Cardiac muscle cell (in vitro differentiated cells and primary cell): Measurements from ENCODE around the gene KNCN. TPM values are rescaled to one million over a fixed set of nuclear protein-coding genes. Genes with fewer than 3 reads are reported as not detected.

Experiments
- DNase-seq, 2 donors: peaks; one replicate each; pipeline versions ENCODE4 v3.0.0 to v3.0.0-alpha.2; 2010 to 2017; ENCODE audit warnings: low read depth in 1 of 2, low spot score in 1 of 2
- H3K27ac ChIP-seq: fragments of 200-600 bp; sonication (generic); 2 replicates; pipeline ENCODE4 v1.5.1; 2016
- H3K27me3 ChIP-seq: fragments of 200-600 bp; sonication (generic); 2 replicates; pipeline ENCODE4 v1.6.0; 2016; ENCODE audit warnings: control low read depth
- H3K36me3 ChIP-seq: fragments of 200-600 bp; sonication (generic); 2 replicates; pipeline ENCODE4 v1.5.1; 2016; ENCODE audit warnings: control low read depth
- H3K4me1 ChIP-seq: fragments of 200-600 bp; sonication (generic); 2 replicates; pipeline ENCODE4 v1.8.1; 2017; ENCODE audit warnings: low read depth, mild to moderate bottlenecking, mixed run types
- H3K4me3 ChIP-seq: fragments of 200-600 bp; sonication (generic); 2 replicates; pipeline ENCODE4 v1.5.1; 2016; ENCODE audit warnings: mild to moderate bottlenecking
- H3K9me3 ChIP-seq: fragments of 200-600 bp; sonication (generic); 2 replicates; pipeline ENCODE4 v1.5.1; 2017; ENCODE audit warnings: low read depth, mild to moderate bottlenecking, control low read depth
- polyA plus RNA-seq: library from polyadenylated mRNA; unstranded; fragments of >200 nt; fragmentation: Nextera tagmentation; extraction: Ambion mirVana; gene quantifications from 2 replicates; pipeline ENCODE4 v1.2.1, GENCODE V29; 2016
- total RNA-seq: library from RNA; depleted of rRNA; stranded (reverse); fragments of >200 nt; gene quantifications from 2 replicates; pipeline ENCODE4 v1.2.3, GENCODE V29; 2016
- TF ChIP-seq, protein P1 (sequence below): IDR thresholded peaks from 2 replicates; pipeline ENCODE4 v1.5.1; 2012; ENCODE audit warnings: low read depth, mild to moderate bottlenecking, low read length

The KNCN gene
- total and polyA plus RNA-seq, 2 experiments from 2014 or later = not detected

- Histone ChIP-seq H3K9me3 (no peaks in the 10 kb centered on the region), H3K4me1 (no peaks in the 10 kb centered on the region), H3K4me3 (no peak overlapping the region), H3K36me3 (no peaks in the 10 kb centered on the region), H3K27ac (no peak overlapping the region), H3K27me3 (no peaks in the 10 kb centered on the region)
- TF ChIP-seq, protein P1, sequence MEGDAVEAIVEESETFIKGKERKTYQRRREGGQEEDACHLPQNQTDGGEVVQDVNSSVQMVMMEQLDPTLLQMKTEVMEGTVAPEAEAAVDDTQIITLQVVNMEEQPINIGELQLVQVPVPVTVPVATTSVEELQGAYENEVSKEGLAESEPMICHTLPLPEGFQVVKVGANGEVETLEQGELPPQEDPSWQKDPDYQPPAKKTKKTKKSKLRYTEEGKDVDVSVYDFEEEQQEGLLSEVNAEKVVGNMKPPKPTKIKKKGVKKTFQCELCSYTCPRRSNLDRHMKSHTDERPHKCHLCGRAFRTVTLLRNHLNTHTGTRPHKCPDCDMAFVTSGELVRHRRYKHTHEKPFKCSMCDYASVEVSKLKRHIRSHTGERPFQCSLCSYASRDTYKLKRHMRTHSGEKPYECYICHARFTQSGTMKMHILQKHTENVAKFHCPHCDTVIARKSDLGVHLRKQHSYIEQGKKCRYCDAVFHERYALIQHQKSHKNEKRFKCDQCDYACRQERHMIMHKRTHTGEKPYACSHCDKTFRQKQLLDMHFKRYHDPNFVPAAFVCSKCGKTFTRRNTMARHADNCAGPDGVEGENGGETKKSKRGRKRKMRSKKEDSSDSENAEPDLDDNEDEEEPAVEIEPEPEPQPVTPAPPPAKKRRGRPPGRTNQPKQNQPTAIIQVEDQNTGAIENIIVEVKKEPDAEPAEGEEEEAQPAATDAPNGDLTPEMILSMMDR = no peak
- no peak for DNase-seq
Measured at GRCh38 chr1:46554236-46554596, 2.8 kb upstream of the KNCN start.

GRCh38 chr1:46553506-46553905 is 2.1 kb upstream of the KNCN start:
- Histone ChIP-seq H3K27me3 (no peaks in the 10 kb centered on the region), H3K27ac (no peak overlapping the region), H3K4me1 (no peaks in the 10 kb centered on the region), H3K9me3 (no peaks in the 10 kb centered on the region), H3K4me3 (no peak overlapping the region), H3K36me3 (no peaks in the 10 kb centered on the region)
- TF ChIP-seq, protein P1 = no peak
- no peak for DNase-seq

DNA sequence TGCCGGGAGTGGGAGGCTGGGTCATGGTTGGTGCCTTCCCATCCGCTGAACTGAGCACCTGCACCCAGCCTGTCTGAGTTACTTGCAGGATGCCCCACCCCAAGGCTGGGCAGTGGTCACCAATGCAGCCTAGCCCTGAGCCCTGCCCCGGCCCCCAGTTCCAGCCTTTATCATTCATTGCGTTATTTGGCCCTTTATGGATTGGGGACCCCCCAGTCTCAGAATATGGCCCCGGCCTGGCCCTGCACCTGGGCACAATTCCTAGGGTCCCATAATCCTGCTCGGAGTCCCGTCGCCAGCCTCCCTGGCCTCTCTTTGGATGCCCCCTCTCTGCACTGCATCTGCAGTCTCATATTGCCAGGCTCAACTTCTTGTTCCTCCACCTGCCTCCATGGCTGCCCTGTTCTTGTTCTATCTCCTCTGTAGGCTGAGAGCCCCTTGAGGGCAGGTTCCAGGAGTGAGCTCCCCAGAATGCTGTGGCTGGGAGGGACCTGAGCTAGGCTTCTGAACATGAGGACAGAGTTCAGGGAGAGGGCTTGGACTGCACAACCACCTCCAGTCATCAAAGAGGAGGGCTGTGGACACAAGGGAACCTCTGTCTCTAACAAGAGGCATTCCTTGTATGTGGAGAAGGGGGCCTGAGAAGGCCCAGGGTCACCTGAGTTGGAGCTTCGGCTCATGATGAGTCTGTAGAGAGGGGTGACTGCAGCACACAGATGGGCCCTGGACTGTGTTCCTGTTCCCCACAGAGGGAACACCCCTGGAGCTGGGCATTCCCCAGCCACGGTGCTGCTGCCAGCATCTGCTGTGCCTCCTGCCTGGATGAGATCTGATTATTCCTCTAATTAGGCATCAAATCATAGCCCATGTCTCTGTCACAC is 1.1 kb upstream of the KNCN start:
- Histone ChIP-seq H3K27ac (no peak overlapping the region), H3K27me3 (peaks cover 2% of the 10 kb centered on the region), H3K36me3 (no peaks in the 10 kb centered on the region), H3K9me3 (no peaks in the 10 kb centered on the region), H3K4me3 (no peak overlapping the region), H3K4me1 (no peaks in the 10 kb centered on the region)
- DNase-seq = no peak
- TF ChIP-seq, protein P1 = no peak

GRCh38 chr1:46550751-46551231 is 656 bp downstream of the KNCN start:
- no peak overlapping the region for H3K4me3 ChIP-seq
- no peaks in the 10 kb centered on the region for H3K36me3 ChIP-seq
- H3K27me3 ChIP-seq = peaks cover 19% of the 10 kb centered on the region
- no peaks in the 10 kb centered on the region for H3K9me3 ChIP-seq
- no peak overlapping the region for H3K27ac ChIP-seq
- no peak for DNase-seq
- TF ChIP-seq, protein P1 = no peak
- H3K4me1 ChIP-seq = no peaks in the 10 kb centered on the region

DNA sequence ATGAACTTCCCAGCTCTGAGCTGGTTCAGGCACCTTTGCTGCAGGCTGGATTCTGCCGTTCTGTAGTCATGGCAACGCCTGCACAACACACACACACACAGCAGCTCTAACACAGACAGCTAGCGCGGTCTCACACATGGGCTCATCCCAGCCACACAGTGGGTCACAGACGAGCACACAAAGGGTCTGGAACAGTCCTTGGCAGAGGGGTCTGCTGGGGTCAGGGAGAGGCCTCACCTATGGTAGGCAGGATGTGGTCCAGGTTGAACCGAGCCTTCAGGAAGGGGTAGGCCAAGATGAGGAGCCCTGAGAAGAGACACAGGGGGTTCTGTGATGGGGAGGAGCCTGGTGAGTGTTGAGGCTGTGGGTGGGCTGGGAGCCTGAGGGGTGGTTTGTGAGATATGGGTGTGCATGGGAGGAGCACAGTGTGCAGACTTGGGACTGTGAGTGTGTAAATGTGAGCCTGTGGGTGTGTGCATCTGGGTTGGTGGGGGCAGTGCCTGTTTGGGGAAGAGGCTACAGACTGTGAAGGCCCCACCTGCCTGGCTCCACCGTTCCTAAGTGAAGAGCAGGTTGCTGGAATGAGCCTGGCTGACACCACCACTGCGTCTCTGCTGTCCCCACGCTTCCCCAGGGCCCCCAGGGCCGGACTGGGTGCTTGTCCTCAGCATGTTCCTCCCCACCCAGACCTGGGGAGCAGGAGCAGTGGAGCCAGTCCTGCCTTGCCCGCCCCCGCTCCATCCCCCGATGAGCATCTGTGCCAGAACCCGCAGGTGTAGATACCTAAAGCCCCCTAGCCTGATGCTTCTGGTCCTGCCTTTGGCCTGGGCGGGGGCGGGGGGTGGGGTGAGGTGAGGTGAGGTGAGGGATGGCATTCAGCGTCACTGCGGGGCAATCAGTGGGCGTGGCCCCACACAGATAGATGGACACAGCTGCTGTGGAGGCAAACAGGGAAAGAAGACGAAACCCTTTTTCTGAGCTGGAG is 1.5 kb downstream of the KNCN start:
- Histone ChIP-seq H3K27me3 (peaks cover 27% of the 10 kb centered on the region), H3K9me3 (no peaks in the 10 kb centered on the region), H3K36me3 (no peaks in the 10 kb centered on the region), H3K4me1 (no peaks in the 10 kb centered on the region), H3K4me3 (no peak overlapping the region), H3K27ac (no peak overlapping the region)
- TF ChIP-seq, protein P1 = no peak
- DNase-seq = peak in 1 of 2 donors; percentile 67
